Fibroblast of lung (primary cell): Measurements from ENCODE around the gene IL36B. TPM values are rescaled to one million over a fixed set of nuclear protein-coding genes. Genes with fewer than 3 reads are reported as not detected.

Experiments used
- DNase-seq, 2 donors: peaks; one replicate each; pipeline versions ENCODE4 v3.0.0 to v3.0.0-alpha.2; 2010; ENCODE audit warnings: low read depth in 2 of 2
- H2AFZ ChIP-seq: 2 replicates; pipeline ENCODE4 v1.5.1; 2012; ENCODE audit warnings: low read length, control low read depth, inconsistent platforms
- H3K27ac ChIP-seq: 2 replicates; pipeline ENCODE4 v1.5.1; 2011; ENCODE audit warnings: low read length, control low read depth; ENCODE audit not compliant: insufficient read depth
- H3K27me3 ChIP-seq: 2 replicates; pipeline ENCODE4 v1.5.1; 2011; ENCODE audit warnings: mild to moderate bottlenecking, low read length; ENCODE audit not compliant: control insufficient read depth, insufficient read depth
- H3K36me3 ChIP-seq: 2 replicates; pipeline ENCODE4 v1.5.1; 2011; ENCODE audit warnings: low read length; ENCODE audit not compliant: control insufficient read depth, insufficient read depth
- H3K4me1 ChIP-seq: 2 replicates; pipeline ENCODE4 v1.5.1; 2011; ENCODE audit warnings: low read length; ENCODE audit not compliant: control insufficient read depth, insufficient read depth; ENCODE audit errors: extremely low read depth
- H3K4me2 ChIP-seq: 2 replicates; pipeline ENCODE4 v1.5.1; 2011; ENCODE audit warnings: low read length, control low read depth; ENCODE audit not compliant: insufficient read depth; ENCODE audit errors: extremely low read depth
- H3K4me3 ChIP-seq, 4 experiments: fragments of 200-600 bp in 1 of 4; sonication (generic) in 1 of 4; replicated peaks in 1 of 4; 2 replicates each; pipeline ENCODE4 v1.5.1; 2011 to 2016; ENCODE audit warnings: low read length in 4 of 4, low read depth in 3 of 4, mild to moderate bottlenecking in 3 of 4, control low read depth in 2 of 4, inconsistent platforms in 1 of 4, mixed read lengths in 1 of 4; ENCODE audit not compliant: insufficient read depth in 1 of 4; ENCODE audit errors: control extremely low read depth in 1 of 4
- H3K79me2 ChIP-seq: 2 replicates; pipeline ENCODE4 v1.5.1; 2012; ENCODE audit warnings: mild to moderate bottlenecking, low read length, inconsistent platforms; ENCODE audit not compliant: control insufficient read depth, insufficient read depth
- H3K9ac ChIP-seq: 2 replicates; pipeline ENCODE4 v1.5.1; 2011; ENCODE audit warnings: mild to moderate bottlenecking, low read length, control low read depth; ENCODE audit not compliant: insufficient read depth
- H3K9me3 ChIP-seq: 2 replicates; pipeline ENCODE4 v1.5.1; 2012; ENCODE audit warnings: low read depth, low read length; ENCODE audit not compliant: control insufficient read depth, insufficient read depth
- H4K20me1 ChIP-seq: 2 replicates; pipeline ENCODE4 v1.5.1; 2011; ENCODE audit warnings: low read length; ENCODE audit not compliant: control insufficient read depth, insufficient read depth; ENCODE audit errors: extremely low read depth
- CTCF ChIP-seq, 2 donors: IDR thresholded peaks in 1 of 2; conservative IDR thresholded peaks in 1 of 2; 1 replicate in 1 of 2; 2 replicates in 1 of 2; pipeline ENCODE4 v1.5.1; 2011 to 2012; ENCODE audit warnings: low read length in 2 of 2, control low read depth in 1 of 2, inconsistent platforms in 1 of 2, low read depth in 1 of 2, mild to moderate bottlenecking in 1 of 2
- EZH2 ChIP-seq: IDR thresholded peaks from 2 replicates; pipeline ENCODE4 v1.5.1; 2012; ENCODE audit warnings: low read length, control low read depth, mild to moderate bottlenecking; ENCODE audit errors: missing control alignments
- polyA plus RNA-seq, 2 donors: library from polyadenylated mRNA; depleted of rRNA in 1 of 2; stranded (reverse) in 1 of 2; unstranded in 1 of 2; fragments of >200 nt; gene quantifications; 2 replicates each; pipeline ENCODE4 v1.2.1, GENCODE V29; 2011 to 2012; ENCODE audit warnings: missing spikeins in 1 of 2
- total RNA-seq: library from RNA; depleted of rRNA; stranded (reverse); fragments of >200 nt; gene quantifications from 2 replicates; pipeline ENCODE4 v1.2.1, GENCODE V29; 2014

IL36B gene
- total and polyA plus RNA-seq, 2 donors (not counting 1 experiment from before 2014, with no cell fraction given), result not detected

GRCh38 chr2:113069676-113070605 lies 17.3 kb upstream of the IL36B start:
- TF ChIP-seq CTCF (conservative IDR thresholded peaks at IDR 0.05 in 1 of 2, IDR thresholded peaks at IDR 0.05 in 1 of 2; ENCODE audit: low read depth in 1 of 2, low read length in 2 of 2) (no peak), EZH2 (no peak)
- H2AFZ ChIP-seq, result no peak overlapping the region
- H3K4me1 ChIP-seq, result no peaks in the 10 kb centered on the region
- H3K9ac ChIP-seq, result no peak overlapping the region
- DNase-seq, result no peak
- no peaks in the 10 kb centered on the region for H3K79me2 ChIP-seq
- no peaks in the 10 kb centered on the region for H3K36me3 ChIP-seq
- no peak overlapping the region for H3K4me2 ChIP-seq
- H3K4me3 ChIP-seq, result no peak overlapping the region
- no peaks in the 10 kb centered on the region for H4K20me1 ChIP-seq
- H3K27me3 ChIP-seq, result peaks cover 2% of the 10 kb centered on the region
- H3K9me3 ChIP-seq, result no peaks in the 10 kb centered on the region
- H3K27ac ChIP-seq, result no peak overlapping the region

DNA sequence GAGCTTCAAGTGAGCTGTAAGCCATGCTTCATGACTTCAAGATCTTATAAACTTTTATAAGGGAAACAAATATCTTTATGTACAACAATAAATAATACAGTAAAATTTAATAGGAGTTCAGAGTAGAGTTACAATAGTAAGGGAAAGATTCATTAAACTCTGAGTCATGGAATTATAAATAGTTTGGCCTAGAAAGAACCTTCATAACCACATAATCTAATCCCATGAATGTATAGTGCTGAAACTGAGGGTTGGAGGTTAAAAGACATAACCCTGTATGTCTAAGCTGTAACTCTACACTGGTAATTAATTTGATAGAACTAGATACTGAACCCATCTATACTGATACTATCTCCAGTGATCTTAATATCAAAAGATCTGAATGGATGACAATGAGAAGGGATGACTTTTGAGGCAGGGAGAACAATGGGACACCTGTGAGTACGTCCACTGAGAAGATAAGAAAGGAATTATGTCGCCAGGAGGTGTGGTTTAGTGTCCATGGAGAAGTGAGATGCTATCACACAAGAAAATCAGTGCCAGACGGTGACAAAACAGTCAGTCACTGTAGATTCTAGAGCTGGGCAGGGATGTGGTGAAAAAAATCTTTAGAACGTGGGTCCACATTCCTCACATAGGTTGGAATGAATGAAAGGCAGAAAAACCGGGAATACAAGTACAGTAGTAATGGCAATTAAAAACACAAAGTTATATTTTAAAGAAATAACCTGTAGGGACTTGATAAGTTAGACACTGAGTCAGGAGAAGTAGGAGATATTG lies 16.2 kb upstream of the IL36B start:
- DNase-seq, result no peak
- H3K79me2 ChIP-seq, result no peaks in the 10 kb centered on the region
- no peaks in the 10 kb centered on the region for H4K20me1 ChIP-seq
- H3K27ac ChIP-seq, result no peak overlapping the region
- no peak overlapping the region for H3K9ac ChIP-seq
- no peak overlapping the region for H3K4me3 ChIP-seq
- H3K27me3 ChIP-seq, result peaks cover under 1% of the 10 kb centered on the region
- TF ChIP-seq EZH2 (no peak), CTCF (conservative IDR thresholded peaks at IDR 0.05 in 1 of 2, IDR thresholded peaks at IDR 0.05 in 1 of 2; ENCODE audit: low read depth in 1 of 2, low read length in 2 of 2) (no peak)
- no peak overlapping the region for H2AFZ ChIP-seq
- no peak overlapping the region for H3K4me2 ChIP-seq
- no peaks in the 10 kb centered on the region for H3K36me3 ChIP-seq
- no peaks in the 10 kb centered on the region for H3K4me1 ChIP-seq
- no peaks in the 10 kb centered on the region for H3K9me3 ChIP-seq

DNA sequence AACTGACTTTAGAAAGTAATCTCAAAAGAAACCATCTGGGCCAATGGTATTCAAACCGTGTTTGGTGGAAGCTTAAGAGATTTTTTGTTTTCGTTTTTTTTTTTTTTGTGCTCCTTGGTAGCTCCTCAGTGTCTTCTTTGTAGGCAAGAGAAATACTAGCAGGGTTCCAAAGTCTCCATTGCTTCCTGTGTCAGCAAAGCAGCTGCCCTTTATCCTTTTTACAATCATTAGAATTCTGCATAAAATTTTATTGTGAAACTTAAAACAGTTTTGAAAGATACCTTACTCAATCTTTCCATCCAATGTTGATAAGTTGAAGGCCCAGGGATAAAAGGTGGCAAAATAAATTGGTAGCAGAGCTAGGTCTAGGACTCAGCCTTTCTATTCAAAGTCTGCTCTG lies 15.6 kb upstream of the IL36B start:
- TF ChIP-seq EZH2, result no peak
- no peak for TF ChIP-seq CTCF (conservative IDR thresholded peaks at IDR 0.05 in 1 of 2, IDR thresholded peaks at IDR 0.05 in 1 of 2; ENCODE audit: low read depth in 1 of 2, low read length in 2 of 2)
- Histone ChIP-seq H3K27ac (no peak overlapping the region), H3K9ac (no peak overlapping the region), H3K36me3 (no peaks in the 10 kb centered on the region), H3K4me2 (no peak overlapping the region), H2AFZ (no peak overlapping the region), H3K27me3 (no peaks in the 10 kb centered on the region), H3K79me2 (no peaks in the 10 kb centered on the region), H4K20me1 (no peaks in the 10 kb centered on the region), H3K9me3 (no peaks in the 10 kb centered on the region), H3K4me1 (no peaks in the 10 kb centered on the region), H3K4me3 (no peak overlapping the region)
- no peak for DNase-seq
